ENCODE measurements around the gene EXOSC6.
"Not testable (repeated sequence)": the region's sequence is repeated elsewhere in the genome, so short reads cannot be mapped to it uniquely, and the experiment has no call there.

Gene EXOSC6

DNA sequence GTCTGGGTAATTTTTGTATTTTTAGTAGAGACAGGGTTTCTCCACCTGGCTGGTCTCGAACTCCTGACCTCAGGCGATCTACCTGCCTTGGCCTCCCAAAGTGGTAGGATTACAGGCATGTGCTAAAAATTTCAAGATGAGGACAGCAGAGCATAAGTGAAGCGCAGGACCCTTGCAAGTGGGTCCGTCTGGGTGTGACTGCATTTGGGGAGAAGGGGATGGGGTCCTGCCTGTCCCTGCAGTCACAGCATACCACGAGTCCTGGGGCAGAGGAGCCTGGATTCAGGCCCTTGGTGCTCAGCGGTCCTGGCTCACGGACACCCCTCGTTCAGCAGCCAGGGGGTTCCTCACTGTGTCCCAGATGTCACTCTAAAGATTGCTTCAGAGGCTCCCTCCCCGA is 53.5 kb downstream of the EXOSC6 start:
- DNase-seq = not testable (repeated sequence)

DNA sequence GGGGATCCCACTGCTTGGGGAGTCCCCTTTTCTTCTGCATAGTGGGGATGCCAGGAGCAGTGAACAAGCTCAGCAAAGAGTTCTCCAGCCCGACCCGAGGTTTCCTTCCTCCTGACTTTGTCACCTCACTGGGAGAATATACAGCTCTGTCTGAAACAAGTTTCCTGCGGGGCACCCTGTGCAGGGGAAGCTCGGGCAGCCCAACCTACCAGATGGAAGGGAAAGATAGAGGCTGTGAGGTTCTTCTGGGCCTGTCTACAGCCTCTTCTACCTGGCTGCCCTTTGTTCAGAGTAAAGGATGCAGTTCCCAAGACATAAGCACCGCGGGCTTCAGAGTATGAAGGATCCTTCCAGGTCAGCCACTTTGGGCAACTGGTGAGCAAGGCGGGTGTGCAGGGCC is 54.1 kb downstream of the EXOSC6 start:
- DNase-seq = not testable (repeated sequence)

Data from NCI-H146 (cell line).